Lung (tissue), 12 donors: ENCODE data around the gene MCOLN2. TPM values are rescaled to one million over a fixed set of nuclear protein-coding genes. Genes with fewer than 3 reads are reported as not detected.
"Not testable (repeated sequence)": the region's sequence is repeated elsewhere in the genome, so short reads cannot be mapped to it uniquely, and the experiment has no call there.

ENCODE experiments used
- ATAC-seq: fragments of 200-7000 bp; cut with Tn5 transposase; one replicate; pipeline ENCODE4 v1.9.1; 2020; ENCODE audit warnings: moderate number of reproducible peaks; ENCODE audit not compliant: insufficient read depth, low FRiP score
- DNase-seq, 3 donors: peaks; one replicate each; pipeline ENCODE4 v3.0.0-alpha.2; 2013 to 2017
- H3K27ac ChIP-seq, 2 donors: one replicate each; pipeline ENCODE4 v1.5.1; 2013; ENCODE audit warnings: mild to moderate bottlenecking in 2 of 2, moderate library complexity in 2 of 2, control low read depth in 1 of 2, inconsistent platforms in 1 of 2, low read depth in 1 of 2, low read length in 1 of 2
- H3K27me3 ChIP-seq, 3 donors: one replicate each; pipeline ENCODE4 v1.5.1; 2013; ENCODE audit warnings: low read length in 2 of 3; ENCODE audit not compliant: control insufficient read depth in 3 of 3, insufficient read depth in 3 of 3
- H3K36me3 ChIP-seq, 4 donors: one replicate each; pipeline ENCODE4 v1.5.1; 2013; ENCODE audit warnings: low read length in 4 of 4, mild to moderate bottlenecking in 1 of 4, moderate library complexity in 1 of 4; ENCODE audit not compliant: control insufficient read depth in 4 of 4, insufficient read depth in 4 of 4
- H3K4me1 ChIP-seq, 5 donors: one replicate each; pipeline ENCODE4 v1.5.1; 2013; ENCODE audit warnings: low read length in 5 of 5, mild to moderate bottlenecking in 2 of 5, moderate library complexity in 1 of 5; ENCODE audit not compliant: control insufficient read depth in 5 of 5, insufficient read depth in 5 of 5
- H3K4me3 ChIP-seq: one replicate; pipeline ENCODE4 v1.5.1; 2013; ENCODE audit warnings: mild to moderate bottlenecking, control low read depth, moderate library complexity
- H3K9ac ChIP-seq, 2 donors: one replicate each; pipeline ENCODE4 v1.5.1; 2013; ENCODE audit warnings: low read length in 2 of 2, control low read depth in 1 of 2; ENCODE audit not compliant: insufficient read depth in 1 of 2
- H3K9me3 ChIP-seq, 4 donors: one replicate each; pipeline ENCODE4 v1.5.1; 2013; ENCODE audit warnings: low read length in 3 of 4, mild to moderate bottlenecking in 1 of 4, moderate library complexity in 1 of 4; ENCODE audit not compliant: control insufficient read depth in 4 of 4, insufficient read depth in 3 of 4
- CTCF ChIP-seq: IDR thresholded peaks from 2 replicates; pipeline ENCODE4 v1.5.1; 2012; ENCODE audit warnings: mild to moderate bottlenecking; ENCODE audit errors: control extremely low read depth, extremely low read depth
- WGBS, 2 donors: extraction: QIAGEN DNeasy Blood & Tissue Kit; methylation state at CpG; one replicate each; pipeline ENCODE4 v1.1.7; 2013; 5-methylcytosine and 5-hydroxymethylcytosine counted together
- polyA plus RNA-seq, 2 donors: library from polyadenylated mRNA; stranded (reverse); fragments of 200-250 nt; gene quantifications; one replicate each; pipeline ENCODE4 v1.2.1, GENCODE V29; 2013
- total RNA-seq, 2 donors: library from RNA; depleted of rRNA in 1 of 2; stranded (reverse); fragments of >200 nt in 1 of 2; gene quantifications; one replicate each; pipeline ENCODE4 v1.2.1, GENCODE V29; 2014 to 2021
- donor health status: control.
- donor health status: control.
- donor health status: Bipolar disorder and iron deficiency.
- donor health status: healthy.
- donor health status: DM: yes; HTN: yes; CAD: no.

MCOLN2 gene
- total and polyA plus RNA-seq, 4 donors: 4.2 to 17.1 (median 7.4) TPM

GRCh38 chr1:85019994-85020393, 23.1 kb upstream of the MCOLN2 start:
- H3K27me3 ChIP-seq: no peaks in the 10 kb centered on the region
- H3K4me1 ChIP-seq: no peaks in the 10 kb centered on the region
- ATAC-seq: no peak
- H3K27ac ChIP-seq: no peak overlapping the region
- no peak for TF ChIP-seq CTCF
- no peak for DNase-seq
- no peaks in the 10 kb centered on the region for H3K36me3 ChIP-seq
- WGBS, 2 donors: 79 to 87% methylated on average over 4 of the region's 4 CpGs
- no peak overlapping the region for H3K9ac ChIP-seq
- no peaks in the 10 kb centered on the region for H3K9me3 ChIP-seq
- no peak overlapping the region for H3K4me3 ChIP-seq

GRCh38 chr1:85015826-85016225, 18.9 kb upstream of the MCOLN2 start:
- Histone ChIP-seq H3K27ac (no peak overlapping the region), H3K9ac (no peak overlapping the region), H3K36me3 (no peaks in the 10 kb centered on the region), H3K27me3 (no peaks in the 10 kb centered on the region), H3K4me1 (no peaks in the 10 kb centered on the region), H3K9me3 (no peaks in the 10 kb centered on the region), H3K4me3 (no peak overlapping the region)
- no peak for DNase-seq
- WGBS, 2 donors: 83 to 92% methylated on average over 1 of the region's 1 CpG
- ATAC-seq: no peak
- no peak for TF ChIP-seq CTCF

GRCh38 chr1:85005641-85006040, 8.7 kb upstream of the MCOLN2 start:
- not testable (repeated sequence) for H3K4me1 ChIP-seq, DNase-seq, H3K4me3 ChIP-seq, H3K9ac ChIP-seq, H3K36me3 ChIP-seq, ATAC-seq, H3K27ac ChIP-seq, H3K9me3 ChIP-seq
- H3K27me3 ChIP-seq: peaks cover 0 to 16% (median 13%) of the 10 kb centered on the region in 3 donors
- WGBS, 2 donors: 76 to 86% methylated on average over 1 of the region's 1 CpG

GRCh38 chr1:85001742-85002141, 4.8 kb upstream of the MCOLN2 start:
- DNase-seq (no peak), ATAC-seq (no peak)
- H3K4me1 ChIP-seq: peaks cover 0 to 11% (median 0%) of the 10 kb centered on the region in 5 donors
- no peak overlapping the region for H3K27ac ChIP-seq
- no peak for TF ChIP-seq CTCF
- no peak overlapping the region for H3K9ac ChIP-seq
- peaks cover 4 to 48% (median 48%) of the 10 kb centered on the region in 3 donors for H3K27me3 ChIP-seq
- peaks cover 0 to 2% (median 0%) of the 10 kb centered on the region in 4 donors for H3K9me3 ChIP-seq
- H3K36me3 ChIP-seq: no peaks in the 10 kb centered on the region
- no peak overlapping the region for H3K4me3 ChIP-seq
